H9 (cell line): ENCODE measurements around the gene C10orf120. TPM values are rescaled to one million over a fixed set of nuclear protein-coding genes. Genes with fewer than 3 reads are reported as not detected.

Experiments used
- DNase-seq: peaks from one replicate; pipeline ENCODE4 v3.0.0-alpha.2; 2017
- H2AFZ ChIP-seq: one replicate; pipeline ENCODE4 v1.6.1; 2013; ENCODE audit warnings: mild to moderate bottlenecking, low read length, control low read depth, moderate library complexity
- H2AK5ac ChIP-seq: 2 replicates; pipeline ENCODE4 v1.6.1; 2013; ENCODE audit warnings: low read length, control low read depth, mixed read lengths; ENCODE audit not compliant: insufficient read length
- H2BK120ac ChIP-seq: one replicate; pipeline ENCODE4 v1.6.1; 2013; ENCODE audit warnings: low read depth, mild to moderate bottlenecking, low read length, control low read depth, inconsistent platforms; ENCODE audit not compliant: poor library complexity, severe bottlenecking
- H2BK12ac ChIP-seq: 2 replicates; pipeline ENCODE4 v1.6.1; 2013; ENCODE audit warnings: low read length, control low read depth, mixed read lengths, low read depth; ENCODE audit not compliant: insufficient read length
- H2BK15ac ChIP-seq: 2 replicates; pipeline ENCODE4 v1.6.1; 2013; ENCODE audit warnings: low read depth, low read length, control low read depth
- H2BK20ac ChIP-seq: one replicate; pipeline ENCODE4 v1.6.1; 2013; ENCODE audit warnings: low read depth, mild to moderate bottlenecking, low read length, control low read depth, inconsistent platforms; ENCODE audit not compliant: poor library complexity, severe bottlenecking
- H2BK5ac ChIP-seq: 2 replicates; pipeline ENCODE4 v1.6.1; 2013; ENCODE audit warnings: low read length, control low read depth, mixed read lengths; ENCODE audit not compliant: insufficient read length
- H3K14ac ChIP-seq: 2 replicates; pipeline ENCODE4 v1.6.1; 2013; ENCODE audit warnings: low read length, control low read depth; ENCODE audit not compliant: insufficient read depth
- H3K18ac ChIP-seq: 2 replicates; pipeline ENCODE4 v1.6.1; 2013; ENCODE audit warnings: low read depth, mild to moderate bottlenecking, mixed read lengths, low read length, control low read depth; ENCODE audit not compliant: insufficient read length
- H3K23ac ChIP-seq: 2 replicates; pipeline ENCODE4 v1.6.1; 2013; ENCODE audit warnings: low read length, control low read depth, mixed read lengths, low read depth; ENCODE audit not compliant: insufficient read length
- H3K23me2 ChIP-seq: 2 replicates; pipeline ENCODE4 v1.6.1; 2013; ENCODE audit warnings: low read depth, mild to moderate bottlenecking, mixed read lengths, low read length, control low read depth; ENCODE audit not compliant: insufficient read length, poor library complexity, severe bottlenecking
- H3K27ac ChIP-seq: 2 replicates; pipeline ENCODE4 v1.5.1; 2013; ENCODE audit warnings: low read length, control low read depth, mixed read lengths, low read depth; ENCODE audit not compliant: insufficient read length
- H3K27me3 ChIP-seq: 2 replicates; pipeline ENCODE4 v1.6.1; 2013; ENCODE audit warnings: low read length, control low read depth, inconsistent platforms; ENCODE audit not compliant: insufficient read depth
- H3K4ac ChIP-seq: 2 replicates; pipeline ENCODE4 v1.6.1; 2013; ENCODE audit warnings: low read depth, mild to moderate bottlenecking, control low read depth, inconsistent platforms, low read length, moderate library complexity
- H3K4me1 ChIP-seq: 2 replicates; pipeline ENCODE4 v1.6.1; 2013; ENCODE audit warnings: low read length, control low read depth, inconsistent platforms; ENCODE audit not compliant: insufficient read depth
- H3K4me2 ChIP-seq: 2 replicates; pipeline ENCODE4 v1.6.1; 2013; ENCODE audit warnings: low read length, control low read depth, mixed read lengths; ENCODE audit not compliant: insufficient read length, insufficient read depth
- H3K56ac ChIP-seq: 2 replicates; pipeline ENCODE4 v1.6.1; 2013; ENCODE audit warnings: low read depth, mild to moderate bottlenecking, mixed read lengths, low read length, control low read depth; ENCODE audit not compliant: insufficient read length
- H3K79me1 ChIP-seq: 2 replicates; pipeline ENCODE4 v1.6.1; 2013; ENCODE audit warnings: low read depth, mild to moderate bottlenecking, moderate library complexity, low read length, control low read depth, inconsistent platforms; ENCODE audit not compliant: insufficient read depth, poor library complexity, severe bottlenecking
- H3K79me2 ChIP-seq: 2 replicates; pipeline ENCODE4 v1.6.1; 2013; ENCODE audit warnings: low read length, control low read depth, inconsistent platforms; ENCODE audit not compliant: insufficient read depth
- H3K9ac ChIP-seq: 2 replicates; pipeline ENCODE4 v1.6.1; 2013; ENCODE audit warnings: low read length, control low read depth, mixed read lengths; ENCODE audit not compliant: insufficient read length; ENCODE audit errors: extremely low read depth
- H3K9me3 ChIP-seq: one replicate; pipeline ENCODE4 v1.6.1; 2013; ENCODE audit warnings: low read depth, low read length, inconsistent platforms; ENCODE audit not compliant: control insufficient read depth
- H3T11ph ChIP-seq: one replicate; pipeline ENCODE4 v1.6.1; 2013; ENCODE audit warnings: mild to moderate bottlenecking, low read length, control low read depth, inconsistent platforms
- H4K20me1 ChIP-seq: one replicate; pipeline ENCODE4 v1.6.1; 2013; ENCODE audit not compliant: control insufficient read depth, insufficient read length, insufficient read depth
- H4K5ac ChIP-seq: 2 replicates; pipeline ENCODE4 v1.6.1; 2013; ENCODE audit warnings: low read depth, mild to moderate bottlenecking, mixed read lengths, low read length, control low read depth; ENCODE audit not compliant: insufficient read length
- H4K8ac ChIP-seq: replicated peaks from 2 replicates; pipeline ENCODE4 v1.6.1; 2013; ENCODE audit warnings: low read length, control low read depth, mixed read lengths, low read depth; ENCODE audit not compliant: insufficient read length
- H4K91ac ChIP-seq: 2 replicates; pipeline ENCODE4 v1.6.1; 2013; ENCODE audit warnings: low read depth, mild to moderate bottlenecking, moderate library complexity, mixed read lengths, low read length, control low read depth; ENCODE audit not compliant: insufficient read length
- H3K27ac Mint-ChIP-seq, 3 experiments: 2 replicates in 2 of 3; 3 replicates in 1 of 3; pipeline ENCODE4 v1.8.0; 2020 to 2021; ENCODE audit warnings: mixed read lengths in 3 of 3, mild to moderate bottlenecking in 1 of 3, moderate library complexity in 1 of 3
- H3K27me3 Mint-ChIP-seq: 2 replicates; pipeline ENCODE4 v1.8.0; 2021; ENCODE audit warnings: low read depth, mild to moderate bottlenecking, moderate library complexity, mixed read lengths
- H3K36me3 Mint-ChIP-seq, 3 experiments: 2 replicates in 2 of 3; 3 replicates in 1 of 3; pipeline ENCODE4 v1.8.0; 2020 to 2021; ENCODE audit warnings: low read depth in 3 of 3, mixed read lengths in 3 of 3; ENCODE audit not compliant: insufficient read depth in 1 of 3
- H3K4me1 Mint-ChIP-seq, 2 experiments: 2 replicates each; pipeline ENCODE4 v1.8.0; 2020; ENCODE audit warnings: mixed read lengths in 2 of 2
- H3K4me3 Mint-ChIP-seq, 2 experiments: 2 replicates in 1 of 2; 3 replicates in 1 of 2; pipeline ENCODE4 v1.8.0; 2020 to 2021; ENCODE audit warnings: mild to moderate bottlenecking in 2 of 2, mixed read lengths in 2 of 2, moderate library complexity in 1 of 2
- H3K9me3 Mint-ChIP-seq, 2 experiments: 2 replicates in 1 of 2; 3 replicates in 1 of 2; pipeline ENCODE4 v1.8.0; 2020; ENCODE audit warnings: mild to moderate bottlenecking in 2 of 2, mixed read lengths in 2 of 2, moderate library complexity in 1 of 2
- CTCF ChIP-seq: fragments of 200-600 bp; sonication (generic); conservative IDR thresholded peaks from 3 replicates; pipeline ENCODE4 v1.8.0; 2021; ENCODE audit warnings: antibody characterized with exemption, mild to moderate bottlenecking
- WGBS: extraction: QIAGEN DNeasy Blood & Tissue Kit; methylation state at CpG from one replicate; pipeline ENCODE4 v1.1.7; 2013; ENCODE audit warnings: missing lambda C conversion rate, low lambda C conversion rate, mixed read lengths; ENCODE audit not compliant: insufficient read length; ENCODE audit errors: extremely low coverage; 5-methylcytosine and 5-hydroxymethylcytosine counted together
- total RNA-seq: library from RNA; stranded (reverse); gene quantifications from 2 replicates; pipeline ENCODE4 v1.2.1, GENCODE V29; 2021

C10orf120 gene
- total RNA-seq, 1 experiment from 2014 or later = not detected

- no peaks in the 10 kb centered on the region for H3K9me3 ChIP-seq
- H3K56ac ChIP-seq = no peak overlapping the region
- H3K4me2 ChIP-seq = no peak overlapping the region
- H2BK12ac ChIP-seq = no peak overlapping the region
- H3K4ac ChIP-seq = no peak overlapping the region
- no peak overlapping the region for H3K14ac ChIP-seq
- no peak overlapping the region for H3T11ph ChIP-seq
- H4K5ac ChIP-seq = no peak overlapping the region
- no peaks in the 10 kb centered on the region for H3K9me3 Mint-ChIP-seq
- no peaks in the 10 kb centered on the region for H3K27me3 Mint-ChIP-seq
- no peak overlapping the region for H3K27ac Mint-ChIP-seq
- no CpG with 5 or more reads among the region's 4 CpGs for WGBS
- H4K8ac ChIP-seq = no peak overlapping the region
- no peaks in the 10 kb centered on the region for H3K23me2 ChIP-seq
- no peak overlapping the region for H2BK120ac ChIP-seq
- no peaks in the 10 kb centered on the region for H4K20me1 ChIP-seq
- H3K9ac ChIP-seq = no peak overlapping the region
- H2BK20ac ChIP-seq = no peak overlapping the region
- no peak overlapping the region for H3K18ac ChIP-seq
- no peak overlapping the region for H3K4me3 Mint-ChIP-seq
- H3K4me1 Mint-ChIP-seq = peaks cover 17 to 18% of the 10 kb centered on the region in 2 experiments
- no peak overlapping the region for H2BK5ac ChIP-seq
- H3K23ac ChIP-seq = no peak overlapping the region
- no peak overlapping the region for H2AFZ ChIP-seq
- no peak overlapping the region for H3K27ac ChIP-seq
- no peaks in the 10 kb centered on the region for H3K79me1 ChIP-seq
- no peaks in the 10 kb centered on the region; the same call in 1 of the 2 replicates for H3K79me2 ChIP-seq
- no peak for DNase-seq
- no peaks in the 10 kb centered on the region for H3K36me3 Mint-ChIP-seq
- TF ChIP-seq CTCF = no peak
- no peak overlapping the region for H2AK5ac ChIP-seq
- no peak overlapping the region for H4K91ac ChIP-seq
- H3K4me1 ChIP-seq = no peaks in the 10 kb centered on the region
- no peaks in the 10 kb centered on the region for H3K27me3 ChIP-seq
- no peak overlapping the region for H2BK15ac ChIP-seq
These were observed 10.3 kb upstream of the C10orf120 start for GRCh38 chr10:122709971-122710370.
